ENCODE results near the gene SLC35G2. TPM values are rescaled to one million over a fixed set of nuclear protein-coding genes. Genes with fewer than 3 reads are reported as not detected.
"Not testable (repeated sequence)": the region's sequence is repeated elsewhere in the genome, so short reads cannot be mapped to it uniquely, and the experiment has no call there.

The SLC35G2 gene
- total RNA-seq, result 1 to 10 TPM in 1 of 2 donors, under 1 TPM in 1; 0.76 to 2.1 TPM

- DNase-seq (ENCODE audit: low spot score), result no peak
- Mint-ChIP-seq H3K9me3 (no peaks in the 10 kb centered on the region), H3K4me3 (peak within 1 kb of the TSS; percentile 98)
Observed at GRCh38 chr3:136818769-136819391, at the start of gene SLC35G2. SLC35G2 (plus strand) TSS chr3:136819126; CDS start chr3:136854461, 35,335 bp downstream.

GRCh38 chr3:136772709-136773108 is 46.2 kb upstream of the SLC35G2 start:
- H3K27me3 Mint-ChIP-seq, result no peaks in the 10 kb centered on the region
- no peak for DNase-seq (ENCODE audit: low spot score)
- ATAC-seq, result no peak
- H3K4me1 Mint-ChIP-seq (ENCODE audit: low read depth in 2 of 2), result no peaks in the 10 kb centered on the region
- H3K9me3 Mint-ChIP-seq, result no peaks in the 10 kb centered on the region
- H3K4me3 Mint-ChIP-seq, result no peak overlapping the region
- no peak overlapping the region for H3K27ac Mint-ChIP-seq
- H3K36me3 Mint-ChIP-seq, result no peaks in the 10 kb centered on the region

More at GRCh38 chr3:136818769-136819391, at the start of gene SLC35G2:
- H3K27ac Mint-ChIP-seq, result peak within 1 kb of the TSS; percentile 58 to 71
- peaks cover 11% of the 10 kb centered on the region for H3K36me3 Mint-ChIP-seq
- H3K4me1 Mint-ChIP-seq (ENCODE audit: low read depth in 2 of 2), result peaks cover 19 to 25% of the 10 kb centered on the region in 2 donors
- peaks cover 34 to 47% of the 10 kb centered on the region in 2 donors for H3K27me3 Mint-ChIP-seq
- ATAC-seq, result peak; percentile 76 to 80

GRCh38 chr3:136778865-136779264 is 40.1 kb upstream of the SLC35G2 start:
- H3K27me3 Mint-ChIP-seq, result no peaks in the 10 kb centered on the region

GRCh38 chr3:136780741-136781140 is 38.2 kb upstream of the SLC35G2 start:
- no peak for ATAC-seq
- H3K27me3 Mint-ChIP-seq, result no peaks in the 10 kb centered on the region
- H3K4me3 Mint-ChIP-seq, result no peak overlapping the region
- H3K4me1 Mint-ChIP-seq (ENCODE audit: low read depth in 2 of 2), result no peaks in the 10 kb centered on the region
- no peak for DNase-seq (ENCODE audit: low spot score)
- no peaks in the 10 kb centered on the region for H3K9me3 Mint-ChIP-seq
- no peak overlapping the region for H3K27ac Mint-ChIP-seq
- H3K36me3 Mint-ChIP-seq, result no peaks in the 10 kb centered on the region

More at GRCh38 chr3:136778865-136779264, 40.1 kb upstream of the SLC35G2 start:
- Mint-ChIP-seq H3K9me3 (no peaks in the 10 kb centered on the region), H3K4me1 (ENCODE audit: low read depth in 2 of 2) (no peaks in the 10 kb centered on the region), H3K27ac (no peak overlapping the region), H3K36me3 (no peaks in the 10 kb centered on the region), H3K4me3 (no peak overlapping the region)
- ATAC-seq, result peak in 1 of 2 donors; percentile 52
- DNase-seq (ENCODE audit: low spot score), result no peak

GRCh38 chr3:136783708-136784191 is 35.2 kb upstream of the SLC35G2 start:
- no peak overlapping the region for H3K27ac Mint-ChIP-seq
- H3K4me3 Mint-ChIP-seq, result no peak overlapping the region
- H3K9me3 Mint-ChIP-seq, result no peaks in the 10 kb centered on the region
- no peaks in the 10 kb centered on the region for H3K36me3 Mint-ChIP-seq
- no peaks in the 10 kb centered on the region for H3K27me3 Mint-ChIP-seq
- no peak for DNase-seq (ENCODE audit: low spot score)
- no peak for ATAC-seq
- H3K4me1 Mint-ChIP-seq (ENCODE audit: low read depth in 2 of 2), result peaks cover 13 to 16% of the 10 kb centered on the region in 2 donors

GRCh38 chr3:136787349-136787748 is 31.6 kb upstream of the SLC35G2 start:
- peak overlapping the region; percentile 61 for H3K4me3 Mint-ChIP-seq
- no peaks in the 10 kb centered on the region for H3K9me3 Mint-ChIP-seq
- DNase-seq (ENCODE audit: low spot score) (no peak), ATAC-seq (peak; percentile 80 to 96)
- H3K27me3 Mint-ChIP-seq, result no peaks in the 10 kb centered on the region
- H3K36me3 Mint-ChIP-seq, result no peaks in the 10 kb centered on the region
- peaks cover 13 to 16% of the 10 kb centered on the region in 2 donors for H3K4me1 Mint-ChIP-seq (ENCODE audit: low read depth in 2 of 2)
- H3K27ac Mint-ChIP-seq, result peak overlapping the region; percentile 78 to 92

GRCh38 chr3:136788154-136788553 is 30.8 kb upstream of the SLC35G2 start:
- H3K27me3 Mint-ChIP-seq, result peaks cover 0 to 3% of the 10 kb centered on the region in 2 donors
- no peak for DNase-seq (ENCODE audit: low spot score)

GRCh38 chr3:136789976-136790375 is 28.9 kb upstream of the SLC35G2 start:
- H3K4me1 Mint-ChIP-seq (ENCODE audit: low read depth in 2 of 2), result peaks cover 13 to 16% of the 10 kb centered on the region in 2 donors
- DNase-seq (ENCODE audit: low spot score) (no peak), ATAC-seq (no peak)
- H3K4me3 Mint-ChIP-seq, result no peak overlapping the region
- no peaks in the 10 kb centered on the region for H3K36me3 Mint-ChIP-seq
- no peaks in the 10 kb centered on the region for H3K9me3 Mint-ChIP-seq
- peak overlapping the region in 1 of 2 donors; percentile 43 for H3K27ac Mint-ChIP-seq
- H3K27me3 Mint-ChIP-seq, result peaks cover 5 to 7% of the 10 kb centered on the region in 2 donors

More at GRCh38 chr3:136788154-136788553, 30.8 kb upstream of the SLC35G2 start:
- H3K27ac Mint-ChIP-seq, result no peak overlapping the region
- H3K36me3 Mint-ChIP-seq, result no peaks in the 10 kb centered on the region
- H3K4me3 Mint-ChIP-seq, result no peak overlapping the region
- no peak for ATAC-seq
- peaks cover 13 to 16% of the 10 kb centered on the region in 2 donors for H3K4me1 Mint-ChIP-seq (ENCODE audit: low read depth in 2 of 2)
- no peaks in the 10 kb centered on the region for H3K9me3 Mint-ChIP-seq

- Mint-ChIP-seq H3K27me3 (peaks cover 5 to 7% of the 10 kb centered on the region in 2 donors), H3K36me3 (no peaks in the 10 kb centered on the region), H3K4me1 (ENCODE audit: low read depth in 2 of 2) (peaks cover 13 to 16% of the 10 kb centered on the region in 2 donors), H3K9me3 (no peaks in the 10 kb centered on the region), H3K4me3 (no peak overlapping the region), H3K27ac (no peak overlapping the region)
- no peak for DNase-seq (ENCODE audit: low spot score)
- ATAC-seq, result no peak
Observed at GRCh38 chr3:136790786-136791185, 28.1 kb upstream of the SLC35G2 start.

GRCh38 chr3:136792556-136793330 is 26.2 kb upstream of the SLC35G2 start:
- DNase-seq (ENCODE audit: low spot score), result no peak
- Mint-ChIP-seq H3K9me3 (no peaks in the 10 kb centered on the region), H3K27me3 (peaks cover 5 to 7% of the 10 kb centered on the region in 2 donors), H3K36me3 (no peaks in the 10 kb centered on the region), H3K4me3 (no peak overlapping the region), H3K4me1 (ENCODE audit: low read depth in 2 of 2) (no peaks in the 10 kb centered on the region), H3K27ac (no peak overlapping the region)
- no peak for ATAC-seq

- H3K36me3 Mint-ChIP-seq; H3K27ac Mint-ChIP-seq; DNase-seq (ENCODE audit: low spot score); H3K4me3 Mint-ChIP-seq; H3K27me3 Mint-ChIP-seq; H3K9me3 Mint-ChIP-seq; ATAC-seq: not testable (repeated sequence)
- peaks cover 24 to 29% of the 10 kb centered on the region in 2 donors for H3K4me1 Mint-ChIP-seq (ENCODE audit: low read depth in 2 of 2)
Observed at GRCh38 chr3:136801146-136801545, 17.8 kb upstream of the SLC35G2 start.

GRCh38 chr3:136802481-136802996 is 16.4 kb upstream of the SLC35G2 start:
- Mint-ChIP-seq H3K9me3 (no peaks in the 10 kb centered on the region), H3K4me3 (peak overlapping the region; percentile 73), H3K4me1 (ENCODE audit: low read depth in 2 of 2) (peaks cover 24 to 29% of the 10 kb centered on the region in 2 donors), H3K27me3 (peaks cover 0 to 3% of the 10 kb centered on the region in 2 donors), H3K36me3 (no peaks in the 10 kb centered on the region), H3K27ac (peak overlapping the region; percentile 29 to 53)
- ATAC-seq, result peak; percentile 64 to 79
- no peak for DNase-seq (ENCODE audit: low spot score)

- peaks cover 20 to 24% of the 10 kb centered on the region in 2 donors for H3K4me1 Mint-ChIP-seq (ENCODE audit: low read depth in 2 of 2)
- H3K27me3 Mint-ChIP-seq, result peaks cover 0 to 3% of the 10 kb centered on the region in 2 donors
- no peaks in the 10 kb centered on the region for H3K36me3 Mint-ChIP-seq
- H3K9me3 Mint-ChIP-seq, result no peaks in the 10 kb centered on the region
- DNase-seq (ENCODE audit: low spot score) (no peak), ATAC-seq (peak; percentile 81 to 85)
- H3K4me3 Mint-ChIP-seq, result peak overlapping the region; percentile 23
- H3K27ac Mint-ChIP-seq, result peak overlapping the region in 1 of 2 donors; percentile 40
Observed at GRCh38 chr3:136804141-136804540, 14.8 kb upstream of the SLC35G2 start.
